Caco-2 (cell line): ENCODE measurements around the gene ZNF71. TPM values are rescaled to one million over a fixed set of nuclear protein-coding genes. Genes with fewer than 3 reads are reported as not detected.

Experiments used
- BruUV-seq: library from RNA; stranded (reverse); fragments of 400-500 nt; replicated peaks from 2 replicates; lab custom pipeline; 2021; lab: Mats Ljungman, UMichigan
- CTCF ChIA-PET: fragments of 300-600 bp; sonication (Branson Sonifier 250); formaldehyde crosslinking; loops from one replicate; lab custom pipeline; 2022; ENCODE audit warnings: antibody characterized with exemption; lab: Charles Lee
- POLR2A ChIA-PET: fragments of 300-600 bp; sonication (Branson Sonifier 250); formaldehyde crosslinking; loops from one replicate; lab custom pipeline; 2022; ENCODE audit warnings: antibody characterized with exemption; lab: Charles Lee
- DNase-seq, 2 experiments: peaks; one replicate each; pipeline versions ENCODE4 v3.0.0 to v3.0.0-alpha.2; 2020 to 2022
- H3K27me3 ChIP-seq: replicated peaks from 2 replicates; pipeline ENCODE4 v1.6.0; 2011; ENCODE audit warnings: low read length; ENCODE audit not compliant: control insufficient read depth, insufficient read depth
- H3K36me3 ChIP-seq: 2 replicates; pipeline ENCODE4 v1.5.1; 2011; ENCODE audit warnings: low read length; ENCODE audit not compliant: control insufficient read depth, insufficient read depth
- H3K4me1 ChIP-seq: fragments of 250-450 bp; sonication (Bioruptor Pico); 2 replicates; pipeline ENCODE4 v1.5.1; 2020; ENCODE audit warnings: mild to moderate bottlenecking
- H3K4me3 ChIP-seq: 2 replicates; pipeline ENCODE4 v1.5.1; 2011; ENCODE audit warnings: low read depth, mild to moderate bottlenecking, control low read depth, low read length
- H3K9me3 ChIP-seq: fragments of 250-450 bp; sonication (Bioruptor Pico); 2 replicates; pipeline ENCODE4 v1.5.1; 2020; ENCODE audit warnings: mild to moderate bottlenecking, moderate library complexity
- H3K27ac Mint-ChIP-seq: one replicate; pipeline ENCODE4 v1.8.0; 2022; ENCODE audit warnings: mixed read lengths; ENCODE audit not compliant: unreplicated experiment
- H3K27me3 Mint-ChIP-seq: one replicate; pipeline ENCODE4 v1.8.0; 2022; ENCODE audit warnings: mixed read lengths; ENCODE audit not compliant: insufficient read depth, unreplicated experiment
- H3K36me3 Mint-ChIP-seq: one replicate; pipeline ENCODE4 v1.8.0; 2022; ENCODE audit warnings: mild to moderate bottlenecking, mixed read lengths; ENCODE audit not compliant: insufficient read depth, unreplicated experiment
- H3K4me1 Mint-ChIP-seq: one replicate; pipeline ENCODE4 v1.8.0; 2022; ENCODE audit warnings: low read depth, mixed read lengths; ENCODE audit not compliant: unreplicated experiment
- H3K4me3 Mint-ChIP-seq: one replicate; pipeline ENCODE4 v1.8.0; 2022; ENCODE audit warnings: mild to moderate bottlenecking, moderate library complexity, mixed read lengths; ENCODE audit not compliant: unreplicated experiment
- H3K9me3 Mint-ChIP-seq: one replicate; pipeline ENCODE4 v1.8.0; 2022; ENCODE audit warnings: mixed read lengths; ENCODE audit not compliant: unreplicated experiment
- intact Hi-C: fragments of 100-400 bp; cut with micrococcal nuclease; formaldehyde crosslinking; loops from one replicate; pipeline ENCODE4 v1.10.0; 2022; ENCODE audit not compliant: unreplicated experiment
- total RNA-seq: library from RNA; stranded (reverse); gene quantifications from 2 replicates; pipeline ENCODE4 v1.2.3, GENCODE V29; 2022
- TF ChIP-seq, protein P1 (sequence below), 2 experiments: fragments of 200-600 bp in 1 of 2; IDR thresholded peaks; 1 replicate in 1 of 2; 2 replicates in 1 of 2; pipeline versions ENCODE4 v1.5.1 to v1.8.0; 2011 to 2022; ENCODE audit warnings: antibody characterized with exemption in 1 of 2, control low read depth in 1 of 2, inconsistent platforms in 1 of 2, low read depth in 1 of 2, low read length in 1 of 2, mild to moderate bottlenecking in 1 of 2, moderate library complexity in 1 of 2; ENCODE audit not compliant: insufficient read depth in 1 of 2, severe bottlenecking in 1 of 2, unreplicated experiment in 1 of 2

Gene ZNF71
- total RNA-seq, 1 experiment from 2014 or later, result 1.1 TPM

DNA sequence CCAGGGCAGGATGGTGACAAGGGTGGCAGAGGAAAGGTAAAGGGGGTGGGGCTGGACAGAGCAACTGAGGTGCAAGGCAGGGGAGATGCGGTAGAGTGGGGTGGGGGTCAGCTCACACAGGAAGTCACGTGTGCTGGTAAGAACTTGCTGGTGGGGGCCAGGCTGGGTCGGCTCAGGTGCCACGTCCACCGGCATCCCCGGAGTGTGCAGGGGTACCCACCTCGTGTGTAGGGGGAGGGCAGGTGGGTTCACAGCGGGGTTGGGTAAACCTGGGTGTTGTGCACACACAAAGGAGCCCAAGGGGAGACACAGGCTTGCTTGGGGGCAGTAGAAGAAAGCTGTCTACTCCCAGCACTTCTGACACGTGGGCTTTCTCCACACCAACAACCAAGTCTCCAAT, 73.6 kb downstream of the ZNF71 start:
- Mint-ChIP-seq H3K4me3 (no peak overlapping the region), H3K36me3 (no peaks in the 10 kb centered on the region), H3K4me1 (no peaks in the 10 kb centered on the region), H3K27me3 (no peaks in the 10 kb centered on the region), H3K27ac (no peak overlapping the region), H3K9me3 (peaks cover 20% of the 10 kb centered on the region)
- intact Hi-C loops, result no loop called here
- BruUV-seq, result no TSS peak
- Histone ChIP-seq H3K4me1 (no peaks in the 10 kb centered on the region), H3K36me3 (no peaks in the 10 kb centered on the region), H3K9me3 (peaks cover 16% of the 10 kb centered on the region; the same call in 1 of the 2 replicates), H3K27me3 (no peaks in the 10 kb centered on the region), H3K4me3 (no peak overlapping the region)
- DNase-seq, result no peak
- POLR2A ChIA-PET, result no interaction called here
- CTCF ChIA-PET, result no interaction called here
- TF ChIP-seq, protein P1, sequence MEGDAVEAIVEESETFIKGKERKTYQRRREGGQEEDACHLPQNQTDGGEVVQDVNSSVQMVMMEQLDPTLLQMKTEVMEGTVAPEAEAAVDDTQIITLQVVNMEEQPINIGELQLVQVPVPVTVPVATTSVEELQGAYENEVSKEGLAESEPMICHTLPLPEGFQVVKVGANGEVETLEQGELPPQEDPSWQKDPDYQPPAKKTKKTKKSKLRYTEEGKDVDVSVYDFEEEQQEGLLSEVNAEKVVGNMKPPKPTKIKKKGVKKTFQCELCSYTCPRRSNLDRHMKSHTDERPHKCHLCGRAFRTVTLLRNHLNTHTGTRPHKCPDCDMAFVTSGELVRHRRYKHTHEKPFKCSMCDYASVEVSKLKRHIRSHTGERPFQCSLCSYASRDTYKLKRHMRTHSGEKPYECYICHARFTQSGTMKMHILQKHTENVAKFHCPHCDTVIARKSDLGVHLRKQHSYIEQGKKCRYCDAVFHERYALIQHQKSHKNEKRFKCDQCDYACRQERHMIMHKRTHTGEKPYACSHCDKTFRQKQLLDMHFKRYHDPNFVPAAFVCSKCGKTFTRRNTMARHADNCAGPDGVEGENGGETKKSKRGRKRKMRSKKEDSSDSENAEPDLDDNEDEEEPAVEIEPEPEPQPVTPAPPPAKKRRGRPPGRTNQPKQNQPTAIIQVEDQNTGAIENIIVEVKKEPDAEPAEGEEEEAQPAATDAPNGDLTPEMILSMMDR (IDR thresholded peaks at IDR 0.05; ENCODE audit: insufficient read depth in 1 of 2, low read depth in 1 of 2, low read length in 1 of 2, severe bottlenecking in 1 of 2, unreplicated experiment in 1 of 2), result no peak

DNA sequence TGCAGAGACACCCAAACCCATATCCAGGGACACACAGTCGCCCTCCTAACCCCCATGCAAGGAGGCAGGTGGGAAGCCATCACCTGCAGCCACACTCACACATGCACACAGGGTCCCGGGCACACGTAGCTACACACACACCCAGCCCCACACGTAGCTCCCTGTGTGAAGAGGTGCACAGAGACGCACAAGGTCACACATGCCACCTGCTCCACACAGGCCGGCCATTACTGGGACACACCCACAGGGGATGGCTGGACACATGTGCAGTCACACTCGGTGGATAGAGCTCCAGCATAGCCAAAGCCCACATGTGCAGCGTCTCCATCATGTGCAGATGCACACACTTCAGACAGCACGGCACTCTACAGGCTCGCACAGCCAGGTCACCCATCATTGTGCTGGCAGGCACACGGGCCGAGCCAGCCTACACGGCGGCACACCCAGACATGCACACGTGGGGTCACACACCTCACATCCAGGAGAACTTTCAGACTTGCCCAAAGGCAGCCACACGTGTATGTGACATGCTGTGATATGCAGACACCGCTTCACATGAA, 75.4 kb downstream of the ZNF71 start:
- Mint-ChIP-seq H3K4me1 (no peaks in the 10 kb centered on the region), H3K27ac (no peak overlapping the region), H3K9me3 (peaks cover 20% of the 10 kb centered on the region), H3K4me3 (no peak overlapping the region), H3K27me3 (no peaks in the 10 kb centered on the region), H3K36me3 (no peaks in the 10 kb centered on the region)
- BruUV-seq, result no TSS peak
- ChIA-PET POLR2A (no interaction called here), CTCF (no interaction called here)
- DNase-seq, result no peak
- Histone ChIP-seq H3K4me3 (no peak overlapping the region), H3K27me3 (no peaks in the 10 kb centered on the region), H3K36me3 (no peaks in the 10 kb centered on the region), H3K4me1 (no peaks in the 10 kb centered on the region), H3K9me3 (peaks cover 16% of the 10 kb centered on the region; the same call in 1 of the 2 replicates)
- intact Hi-C loops, result no loop called here
- TF ChIP-seq, protein P1 (IDR thresholded peaks at IDR 0.05; ENCODE audit: insufficient read depth in 1 of 2, low read depth in 1 of 2, low read length in 1 of 2, severe bottlenecking in 1 of 2, unreplicated experiment in 1 of 2), result no peak

DNA sequence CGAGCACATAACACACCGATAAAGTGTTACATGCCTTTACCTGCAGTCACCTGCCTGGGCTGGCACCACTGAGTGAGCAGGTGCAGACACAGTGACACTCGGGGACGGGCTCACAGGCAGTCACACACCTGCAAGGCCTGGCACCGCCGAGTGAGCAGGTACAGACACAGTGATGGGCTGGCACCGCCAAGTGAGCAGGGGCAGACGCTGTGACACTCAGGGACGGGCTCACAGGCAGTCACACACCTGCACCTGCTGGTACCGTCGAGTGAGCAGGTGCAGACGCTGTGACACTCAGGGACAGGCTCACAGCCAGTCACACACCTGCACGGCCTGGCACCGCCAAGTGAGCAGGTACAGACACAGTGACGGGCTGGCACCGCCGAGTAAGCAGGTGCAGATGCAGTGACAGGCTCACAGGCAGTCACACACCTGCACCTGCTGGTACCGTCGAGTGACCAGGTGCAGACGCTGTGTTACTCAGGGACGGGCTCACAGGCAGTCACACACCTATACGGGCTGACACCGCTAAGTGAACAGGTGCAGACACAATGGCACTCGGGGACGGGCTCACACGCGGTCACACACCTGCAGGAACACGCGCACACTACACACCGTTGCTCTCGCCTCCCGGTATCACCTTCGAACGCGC, 76.0 kb downstream of the ZNF71 start:
- H3K36me3 ChIP-seq, result no peaks in the 10 kb centered on the region
- H3K4me1 ChIP-seq, result no peaks in the 10 kb centered on the region
- H3K27ac Mint-ChIP-seq, result no peak overlapping the region
- TF ChIP-seq, protein P1 (IDR thresholded peaks at IDR 0.05; ENCODE audit: insufficient read depth in 1 of 2, low read depth in 1 of 2, low read length in 1 of 2, severe bottlenecking in 1 of 2, unreplicated experiment in 1 of 2), result no peak
- POLR2A ChIA-PET, result no interaction called here
- H3K27me3 Mint-ChIP-seq, result no peaks in the 10 kb centered on the region
- H3K9me3 ChIP-seq, result peaks cover 16% of the 10 kb centered on the region; the same call in 1 of the 2 replicates
- intact Hi-C loops, result no loop called here
- DNase-seq, result no peak
- BruUV-seq, result no TSS peak
- no peaks in the 10 kb centered on the region for H3K36me3 Mint-ChIP-seq
- H3K4me3 Mint-ChIP-seq, result no peak overlapping the region
- no peaks in the 10 kb centered on the region for H3K27me3 ChIP-seq
- H3K9me3 Mint-ChIP-seq, result peaks cover 20% of the 10 kb centered on the region
- H3K4me1 Mint-ChIP-seq, result no peaks in the 10 kb centered on the region
- no peak overlapping the region for H3K4me3 ChIP-seq
- CTCF ChIA-PET, result no interaction called here
